Measurements from ENCODE around the gene ARL5C.

Gene ARL5C

DNA sequence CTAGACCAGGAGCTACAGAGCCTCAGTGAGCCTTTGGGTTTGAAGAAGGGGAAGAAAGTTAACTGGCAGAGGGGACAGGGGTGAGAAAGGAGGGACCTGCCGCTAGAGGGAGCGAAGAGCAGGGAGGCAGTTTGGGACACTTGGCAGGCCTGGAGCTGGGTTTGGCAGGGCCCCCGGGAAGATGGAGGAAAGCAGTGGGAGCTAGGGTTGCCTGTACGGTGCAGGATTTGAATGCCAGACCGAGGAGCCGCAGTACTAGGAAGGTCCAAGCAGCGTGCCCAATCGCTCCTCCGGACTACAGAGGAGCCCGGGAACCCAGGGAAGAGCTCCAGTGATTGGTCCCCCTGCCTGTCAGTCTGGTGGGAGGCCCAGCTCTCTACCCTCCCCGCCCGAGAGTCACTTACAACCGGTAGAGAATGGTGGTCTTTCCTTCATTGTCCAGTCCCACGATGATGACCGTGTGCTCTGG, 1.3 kb downstream of the ARL5C start (continued):
- TF ChIP-seq, protein P1, sequence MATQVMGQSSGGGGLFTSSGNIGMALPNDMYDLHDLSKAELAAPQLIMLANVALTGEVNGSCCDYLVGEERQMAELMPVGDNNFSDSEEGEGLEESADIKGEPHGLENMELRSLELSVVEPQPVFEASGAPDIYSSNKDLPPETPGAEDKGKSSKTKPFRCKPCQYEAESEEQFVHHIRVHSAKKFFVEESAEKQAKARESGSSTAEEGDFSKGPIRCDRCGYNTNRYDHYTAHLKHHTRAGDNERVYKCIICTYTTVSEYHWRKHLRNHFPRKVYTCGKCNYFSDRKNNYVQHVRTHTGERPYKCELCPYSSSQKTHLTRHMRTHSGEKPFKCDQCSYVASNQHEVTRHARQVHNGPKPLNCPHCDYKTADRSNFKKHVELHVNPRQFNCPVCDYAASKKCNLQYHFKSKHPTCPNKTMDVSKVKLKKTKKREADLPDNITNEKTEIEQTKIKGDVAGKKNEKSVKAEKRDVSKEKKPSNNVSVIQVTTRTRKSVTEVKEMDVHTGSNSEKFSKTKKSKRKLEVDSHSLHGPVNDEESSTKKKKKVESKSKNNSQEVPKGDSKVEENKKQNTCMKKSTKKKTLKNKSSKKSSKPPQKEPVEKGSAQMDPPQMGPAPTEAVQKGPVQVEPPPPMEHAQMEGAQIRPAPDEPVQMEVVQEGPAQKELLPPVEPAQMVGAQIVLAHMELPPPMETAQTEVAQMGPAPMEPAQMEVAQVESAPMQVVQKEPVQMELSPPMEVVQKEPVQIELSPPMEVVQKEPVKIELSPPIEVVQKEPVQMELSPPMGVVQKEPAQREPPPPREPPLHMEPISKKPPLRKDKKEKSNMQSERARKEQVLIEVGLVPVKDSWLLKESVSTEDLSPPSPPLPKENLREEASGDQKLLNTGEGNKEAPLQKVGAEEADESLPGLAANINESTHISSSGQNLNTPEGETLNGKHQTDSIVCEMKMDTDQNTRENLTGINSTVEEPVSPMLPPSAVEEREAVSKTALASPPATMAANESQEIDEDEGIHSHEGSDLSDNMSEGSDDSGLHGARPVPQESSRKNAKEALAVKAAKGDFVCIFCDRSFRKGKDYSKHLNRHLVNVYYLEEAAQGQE (tag by site-specific recombination; IDR thresholded peaks at IDR 0.05), result no peak
- TF ChIP-seq SCRT2 (tag by site-specific recombination; IDR thresholded peaks at IDR 0.05), result no peak
- TF ChIP-seq SALL2 (tag by site-specific recombination; IDR thresholded peaks at IDR 0.05; ENCODE audit: borderline replicate concordance), result no peak
- TF ChIP-seq, protein P2, sequence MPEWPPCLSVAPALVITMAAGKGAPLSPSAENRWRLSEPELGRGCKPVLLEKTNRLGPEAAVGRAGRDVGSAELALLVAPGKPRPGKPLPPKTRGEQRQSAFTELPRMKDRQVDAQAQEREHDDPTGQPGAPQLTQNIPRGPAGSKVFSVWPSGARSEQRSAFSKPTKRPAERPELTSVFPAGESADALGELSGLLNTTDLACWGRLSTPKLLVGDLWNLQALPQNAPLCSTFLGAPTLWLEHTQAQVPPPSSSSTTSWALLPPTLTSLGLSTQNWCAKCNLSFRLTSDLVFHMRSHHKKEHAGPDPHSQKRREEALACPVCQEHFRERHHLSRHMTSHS (tag by site-specific recombination; IDR thresholded peaks at IDR 0.05), result no peak
- TF ChIP-seq ZNF473 (tag by site-specific recombination; IDR thresholded peaks at IDR 0.05), result no peak
- no peak for TF ChIP-seq ZNF530 (tag by site-specific recombination; IDR thresholded peaks at IDR 0.05; ENCODE audit: low read depth)
- TF ChIP-seq ZNF623 (tag by site-specific recombination; IDR thresholded peaks at IDR 0.05), result no peak
- no peak for TF ChIP-seq ZNF121 (tag by site-specific recombination; IDR thresholded peaks at IDR 0.05)
- TF ChIP-seq, protein P3, sequence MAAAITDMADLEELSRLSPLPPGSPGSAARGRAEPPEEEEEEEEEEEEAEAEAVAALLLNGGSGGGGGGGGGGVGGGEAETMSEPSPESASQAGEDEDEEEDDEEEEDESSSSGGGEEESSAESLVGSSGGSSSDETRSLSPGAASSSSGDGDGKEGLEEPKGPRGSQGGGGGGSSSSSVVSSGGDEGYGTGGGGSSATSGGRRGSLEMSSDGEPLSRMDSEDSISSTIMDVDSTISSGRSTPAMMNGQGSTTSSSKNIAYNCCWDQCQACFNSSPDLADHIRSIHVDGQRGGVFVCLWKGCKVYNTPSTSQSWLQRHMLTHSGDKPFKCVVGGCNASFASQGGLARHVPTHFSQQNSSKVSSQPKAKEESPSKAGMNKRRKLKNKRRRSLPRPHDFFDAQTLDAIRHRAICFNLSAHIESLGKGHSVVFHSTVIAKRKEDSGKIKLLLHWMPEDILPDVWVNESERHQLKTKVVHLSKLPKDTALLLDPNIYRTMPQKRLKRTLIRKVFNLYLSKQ (tag by site-specific recombination; IDR thresholded peaks at IDR 0.05; ENCODE audit: borderline replicate concordance), result no peak
- TF ChIP-seq ZNF211 (tag by site-specific recombination; IDR thresholded peaks at IDR 0.05; ENCODE audit: low read depth), result no peak
- no peak for TF ChIP-seq ZNF394 (tag by site-specific recombination; IDR thresholded peaks at IDR 0.05; ENCODE audit: borderline replicate concordance)
- peak; percentile 56; the same call in 1 of the 2 replicates for TF ChIP-seq ZNF76 (tag by site-specific recombination; IDR thresholded peaks at IDR 0.05; ENCODE audit: borderline replicate concordance, low read depth)

DNA sequence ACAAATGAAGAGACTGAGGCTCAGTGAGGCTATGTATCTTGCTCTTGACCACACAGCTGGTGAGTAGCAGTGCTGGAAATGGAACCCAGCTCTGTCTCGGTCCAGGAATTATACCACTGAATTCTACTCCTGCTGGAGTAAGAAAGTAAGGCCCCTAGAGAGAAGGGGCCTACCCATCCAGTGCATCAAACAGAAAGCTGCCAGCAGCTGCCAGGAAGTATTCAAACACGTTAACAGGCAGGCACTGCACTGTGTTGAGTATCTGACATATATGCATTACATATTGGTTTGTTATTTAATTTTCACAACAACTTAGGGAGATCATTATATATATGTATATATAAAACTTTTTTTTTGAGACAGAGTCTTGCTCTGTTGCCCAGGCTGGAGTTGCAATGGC, 4.0 kb downstream of the ARL5C start:
- TF ChIP-seq ZNF10 (tag by site-specific recombination; IDR thresholded peaks at IDR 0.05) (no peak), ZNF48 (tag by site-specific recombination; IDR thresholded peaks at IDR 0.05) (no peak), ZNF510 (tag by site-specific recombination; IDR thresholded peaks at IDR 0.05; ENCODE audit: insufficient replicate concordance) (no peak), SETDB1 (IDR thresholded peaks at IDR 0.05; ENCODE audit: insufficient read length, low read length) (no peak), ZBTB7A (tag by site-specific recombination; IDR thresholded peaks at IDR 0.05; ENCODE audit: low read depth) (no peak), ZNF366 (tag by site-specific recombination; conservative IDR thresholded peaks at IDR 0.05) (no peak), ZNF140 (tag by site-specific recombination; IDR thresholded peaks at IDR 0.05) (no peak), ZNF174 (tag by site-specific recombination; IDR thresholded peaks at IDR 0.05) (no peak)
- TF ChIP-seq, protein P4, sequence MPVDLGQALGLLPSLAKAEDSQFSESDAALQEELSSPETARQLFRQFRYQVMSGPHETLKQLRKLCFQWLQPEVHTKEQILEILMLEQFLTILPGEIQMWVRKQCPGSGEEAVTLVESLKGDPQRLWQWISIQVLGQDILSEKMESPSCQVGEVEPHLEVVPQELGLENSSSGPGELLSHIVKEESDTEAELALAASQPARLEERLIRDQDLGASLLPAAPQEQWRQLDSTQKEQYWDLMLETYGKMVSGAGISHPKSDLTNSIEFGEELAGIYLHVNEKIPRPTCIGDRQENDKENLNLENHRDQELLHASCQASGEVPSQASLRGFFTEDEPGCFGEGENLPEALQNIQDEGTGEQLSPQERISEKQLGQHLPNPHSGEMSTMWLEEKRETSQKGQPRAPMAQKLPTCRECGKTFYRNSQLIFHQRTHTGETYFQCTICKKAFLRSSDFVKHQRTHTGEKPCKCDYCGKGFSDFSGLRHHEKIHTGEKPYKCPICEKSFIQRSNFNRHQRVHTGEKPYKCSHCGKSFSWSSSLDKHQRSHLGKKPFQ (tag by site-specific recombination; IDR thresholded peaks at IDR 0.05), result no peak
- TF ChIP-seq, protein P5, sequence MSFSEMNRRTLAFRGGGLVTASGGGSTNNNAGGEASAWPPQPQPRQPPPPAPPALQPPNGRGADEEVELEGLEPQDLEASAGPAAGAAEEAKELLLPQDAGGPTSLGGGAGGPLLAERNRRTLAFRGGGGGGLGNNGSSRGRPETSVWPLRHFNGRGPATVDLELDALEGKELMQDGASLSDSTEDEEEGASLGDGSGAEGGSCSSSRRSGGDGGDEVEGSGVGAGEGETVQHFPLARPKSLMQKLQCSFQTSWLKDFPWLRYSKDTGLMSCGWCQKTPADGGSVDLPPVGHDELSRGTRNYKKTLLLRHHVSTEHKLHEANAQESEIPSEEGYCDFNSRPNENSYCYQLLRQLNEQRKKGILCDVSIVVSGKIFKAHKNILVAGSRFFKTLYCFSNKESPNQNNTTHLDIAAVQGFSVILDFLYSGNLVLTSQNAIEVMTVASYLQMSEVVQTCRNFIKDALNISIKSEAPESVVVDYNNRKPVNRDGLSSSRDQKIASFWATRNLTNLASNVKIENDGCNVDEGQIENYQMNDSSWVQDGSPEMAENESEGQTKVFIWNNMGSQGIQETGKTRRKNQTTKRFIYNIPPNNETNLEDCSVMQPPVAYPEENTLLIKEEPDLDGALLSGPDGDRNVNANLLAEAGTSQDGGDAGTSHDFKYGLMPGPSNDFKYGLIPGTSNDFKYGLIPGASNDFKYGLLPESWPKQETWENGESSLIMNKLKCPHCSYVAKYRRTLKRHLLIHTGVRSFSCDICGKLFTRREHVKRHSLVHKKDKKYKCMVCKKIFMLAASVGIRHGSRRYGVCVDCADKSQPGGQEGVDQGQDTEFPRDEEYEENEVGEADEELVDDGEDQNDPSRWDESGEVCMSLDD (tag by site-specific recombination; IDR thresholded peaks at IDR 0.05), result no peak
- Histone ChIP-seq H3K4me3 (ENCODE audit: low read depth, low read length) (no peak overlapping the region), H3K9me3 (ENCODE audit: control insufficient read depth, insufficient read depth, low read depth, low read length) (no peaks in the 10 kb centered on the region), H3K27ac (ENCODE audit: extremely low read depth, low read depth, low read length) (no peak overlapping the region), H3K36me3 (ENCODE audit: control insufficient read depth in 2 of 2, insufficient read depth in 1 of 2, low read length in 2 of 2) (no peaks in the 10 kb centered on the region), H3K4me1 (ENCODE audit: control insufficient read depth, insufficient read depth, low read length) (0 out of 2 replicates have a peak, but pooled peaks cover under 1% of the 10 kb centered on the region)
- POLR2A ChIA-PET, result no interaction called here
- CTCF ChIA-PET, result interaction anchor here (0.6 to 7.0 kb wide), 4 partner anchors 8 to 111 kb away, joined by 3 to 183 read pairs (median 27); no protein-coding TSS in a partner anchor
